HG02884 (cell line): ENCODE measurements around the gene ICA1L.

ENCODE experiments used
- ATAC-seq: cut with Tn5 transposase; IDR thresholded peaks from one replicate; pipeline ENCODE4 v1.9.1; 2021; ENCODE audit warnings: mild to moderate bottlenecking, moderate library complexity; ENCODE audit not compliant: unreplicated experiment

ICA1L gene

GRCh38 chr2:202750763-202751427 is 120.7 kb downstream of the ICA1L start:
- ATAC-seq, result no peak

GRCh38 chr2:202749477-202749876 is 122.1 kb downstream of the ICA1L start:
- ATAC-seq, result no peak

GRCh38 chr2:202743613-202744012 is 128.0 kb downstream of the ICA1L start:
- ATAC-seq, result no peak

- ATAC-seq, result no peak
Measured at GRCh38 chr2:202736826-202737225, 134.7 kb downstream of the ICA1L start.

DNA sequence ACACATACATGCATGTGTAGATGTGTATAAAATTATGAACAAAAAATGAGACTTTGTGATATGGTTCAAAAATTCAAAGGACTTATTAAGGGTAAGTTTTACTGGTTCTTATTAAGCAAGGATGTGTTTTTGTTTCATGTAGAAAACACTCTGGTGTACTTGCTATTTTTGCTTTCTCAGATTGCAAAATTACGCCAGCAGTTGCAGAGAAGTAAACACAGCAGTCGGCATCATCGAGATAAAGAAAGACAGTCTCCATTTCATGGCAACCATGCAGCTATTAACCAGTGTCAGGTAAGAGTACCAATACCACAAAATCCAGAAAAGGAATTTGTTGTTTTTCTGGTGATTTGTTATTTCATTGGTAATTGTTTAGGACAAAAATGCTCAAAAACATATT is 145.5 kb downstream of the ICA1L start:
- no peak for ATAC-seq

DNA sequence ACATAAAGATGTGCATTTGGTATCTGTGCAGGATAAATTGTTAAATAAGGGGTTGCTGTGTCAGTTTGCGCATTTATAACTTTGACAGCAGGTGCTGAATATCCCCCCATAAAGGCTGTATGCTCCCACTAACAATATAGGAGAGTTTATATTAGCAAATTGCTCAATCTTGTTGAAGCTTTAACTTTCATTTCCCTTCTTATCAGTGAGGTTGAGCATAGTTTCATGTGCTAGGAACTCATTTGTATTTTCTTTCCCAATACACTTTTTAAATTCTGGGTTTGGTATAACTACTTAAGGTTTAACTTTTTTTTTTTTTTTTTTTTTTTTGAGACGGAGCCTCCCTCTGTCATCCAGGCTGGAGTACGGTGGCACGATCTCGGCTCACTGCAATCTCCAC is 147.8 kb downstream of the ICA1L start:
- no peak for ATAC-seq
